H1 (cell line): Measurements from ENCODE around the gene CRY1. TPM values are rescaled to one million over a fixed set of nuclear protein-coding genes. Genes with fewer than 3 reads are reported as not detected.

ENCODE experiments used
- CTCF ChIA-PET: fragments of 300-600 bp; sonication (Branson Sonifier 250); formaldehyde crosslinking; loops from one replicate; lab custom pipeline; 2021; ENCODE audit not compliant: partially characterized antibody; lab: Charles Lee
- POLR2A ChIA-PET: fragments of 300-600 bp; sonication (Branson Sonifier 250); formaldehyde crosslinking; loops from one replicate; lab custom pipeline; 2021; ENCODE audit warnings: inconsistent platforms; ENCODE audit not compliant: partially characterized antibody; lab: Charles Lee
- DNase-seq, 2 experiments: peaks; one replicate each; pipeline versions ENCODE4 v3.0.0 to v3.0.0-alpha.2; 2010 to 2022; ENCODE audit warnings: low spot score in 2 of 2, low read depth in 1 of 2, mixed read lengths in 1 of 2
- FAIRE-seq: peaks from 2 replicates; lab custom pipeline; 2011; peaks lifted over from hg19 to GRCh38; lab: Jason Lieb, UNC
- H2AFZ ChIP-seq: 2 replicates; pipeline ENCODE4 v1.8.1; 2012; ENCODE audit warnings: low read length, inconsistent platforms
- H2AK5ac ChIP-seq: 2 replicates; pipeline ENCODE4 v1.6.1; 2013; ENCODE audit warnings: low read depth, low read length
- H2BK120ac ChIP-seq: replicated peaks from 2 replicates; pipeline ENCODE3; 2013; ENCODE audit warnings: low read depth, low read length, inconsistent platforms
- H2BK12ac ChIP-seq: 2 replicates; pipeline ENCODE4 v1.6.1; 2013; ENCODE audit warnings: low read depth, low read length
- H2BK15ac ChIP-seq: 2 replicates; pipeline ENCODE4 v1.6.1; 2013; ENCODE audit warnings: low read length
- H2BK20ac ChIP-seq: 2 replicates; pipeline ENCODE4 v1.6.1; 2013; ENCODE audit warnings: low read length
- H2BK5ac ChIP-seq: 2 replicates; pipeline ENCODE4 v1.6.1; 2013; ENCODE audit warnings: low read depth, low read length
- H3K14ac ChIP-seq: 2 replicates; pipeline ENCODE4 v1.6.1; 2013; ENCODE audit warnings: inconsistent platforms; ENCODE audit not compliant: insufficient read length
- H3K18ac ChIP-seq: 2 replicates; pipeline ENCODE4 v1.6.1; 2013; ENCODE audit warnings: low read length; ENCODE audit errors: extremely low read depth
- H3K23ac ChIP-seq: 2 replicates; pipeline ENCODE4 v1.6.1; 2013; ENCODE audit warnings: inconsistent platforms; ENCODE audit not compliant: insufficient read length
- H3K23me2 ChIP-seq: 2 replicates; pipeline ENCODE4 v1.6.1; 2013; ENCODE audit warnings: low read depth, low read length
- H3K27ac ChIP-seq: 2 replicates; pipeline ENCODE4 v1.6.1; 2011; ENCODE audit warnings: low read depth, low read length, inconsistent platforms
- H3K27me3 ChIP-seq, 4 experiments: replicated peaks in 1 of 4; 1 replicate in 1 of 4; 2 replicates in 3 of 4; pipeline versions ENCODE4 v1.6.1 to v1.8.1; 2011 to 2013; ENCODE audit warnings: low read length in 3 of 4, mild to moderate bottlenecking in 3 of 4, inconsistent platforms in 2 of 4, mixed read lengths in 2 of 4, moderate library complexity in 1 of 4; ENCODE audit not compliant: control insufficient read depth in 3 of 4, insufficient read depth in 3 of 4; ENCODE audit errors: extremely low read depth in 1 of 4
- H3K36me3 ChIP-seq, 4 experiments: 2 replicates each; pipeline versions ENCODE4 v1.6.1 to v1.8.1; 2011 to 2013; ENCODE audit warnings: mild to moderate bottlenecking in 4 of 4, low read length in 3 of 4, moderate library complexity in 2 of 4, control low read depth in 1 of 4, inconsistent platforms in 1 of 4; ENCODE audit not compliant: insufficient read depth in 4 of 4, control insufficient read depth in 2 of 4
- H3K4ac ChIP-seq: replicated peaks from 2 replicates; pipeline ENCODE3; 2013; ENCODE audit warnings: low read length, low read depth, mixed read lengths, inconsistent platforms; ENCODE audit not compliant: insufficient read length
- H3K4me1 ChIP-seq, 4 experiments: replicated peaks in 1 of 4; 1 replicate in 1 of 4; 2 replicates in 3 of 4; pipeline versions ENCODE4 v1.6.1 to v1.8.1; 2011 to 2013; ENCODE audit warnings: low read length in 3 of 4, inconsistent platforms in 2 of 4, mixed read lengths in 1 of 4; ENCODE audit not compliant: insufficient read depth in 4 of 4, control insufficient read depth in 3 of 4
- H3K4me2 ChIP-seq, 2 experiments: 2 replicates each; pipeline versions ENCODE4 v1.6.1 to v1.8.1; 2011 to 2013; ENCODE audit warnings: low read depth in 2 of 2, low read length in 2 of 2, control low read depth in 1 of 2, inconsistent platforms in 1 of 2, mild to moderate bottlenecking in 1 of 2; ENCODE audit not compliant: insufficient read depth in 1 of 2
- H3K4me3 ChIP-seq, 4 experiments: fragments of 200-600, 300-600 bp in 1 of 4; sonication (generic), shearing (Covaris generic), sonication (Bioruptor Twin) in 1 of 4; 2 replicates each; pipeline versions ENCODE4 v1.5.1 to v1.8.1; 2011 to 2016; ENCODE audit warnings: low read length in 4 of 4, low read depth in 3 of 4, control low read depth in 2 of 4, inconsistent platforms in 2 of 4, mild to moderate bottlenecking in 2 of 4, mixed read lengths in 1 of 4, moderate library complexity in 1 of 4; ENCODE audit not compliant: insufficient read depth in 2 of 4; ENCODE audit errors: extremely low read depth in 1 of 4
- H3K56ac ChIP-seq: replicated peaks from 2 replicates; pipeline ENCODE3; 2013; ENCODE audit warnings: low read depth, mild to moderate bottlenecking, mixed read lengths, low read length, inconsistent platforms; ENCODE audit not compliant: insufficient read length
- H3K79me1 ChIP-seq: 2 replicates; pipeline ENCODE4 v1.6.1; 2013; ENCODE audit warnings: low read depth, low read length, control low read depth
- H3K79me2 ChIP-seq, 2 experiments: 2 replicates each; pipeline versions ENCODE4 v1.6.1 to v1.8.1; 2012 to 2013; ENCODE audit warnings: low read length in 2 of 2, mild to moderate bottlenecking in 2 of 2, inconsistent platforms in 1 of 2; ENCODE audit not compliant: insufficient read depth in 2 of 2, control insufficient read depth in 1 of 2
- H3K9ac ChIP-seq, 4 experiments: replicated peaks in 1 of 4; 1 replicate in 1 of 4; 2 replicates in 3 of 4; pipeline versions ENCODE4 v1.6.1 to v1.8.1; 2011 to 2013; ENCODE audit warnings: low read depth in 3 of 4, low read length in 3 of 4, control low read depth in 2 of 4, mild to moderate bottlenecking in 2 of 4, moderate library complexity in 2 of 4, inconsistent platforms in 1 of 4; ENCODE audit errors: extremely low read depth in 1 of 4
- H3K9me3 ChIP-seq, 2 experiments: 2 replicates each; pipeline versions ENCODE4 v1.6.1 to v1.8.1; 2012 to 2013; ENCODE audit warnings: mild to moderate bottlenecking in 2 of 2, moderate library complexity in 2 of 2, control low read depth in 1 of 2, inconsistent platforms in 1 of 2, low read depth in 1 of 2, low read length in 1 of 2, mixed read lengths in 1 of 2; ENCODE audit not compliant: insufficient read depth in 2 of 2
- H4K20me1 ChIP-seq, 2 experiments: replicated peaks in 1 of 2; 2 replicates each; pipeline versions ENCODE3 to v1.8.1; 2011 to 2013; ENCODE audit warnings: inconsistent platforms in 2 of 2, low read length in 2 of 2, mild to moderate bottlenecking in 1 of 2; ENCODE audit not compliant: insufficient read depth in 2 of 2, control insufficient read depth in 1 of 2
- H4K5ac ChIP-seq: 2 replicates; pipeline ENCODE4 v1.6.1; 2013; ENCODE audit warnings: low read length, low read depth, mixed read lengths, inconsistent platforms; ENCODE audit not compliant: insufficient read length
- H4K8ac ChIP-seq: 2 replicates; pipeline ENCODE4 v1.8.0; 2013; ENCODE audit warnings: mild to moderate bottlenecking, moderate library complexity, low read length, inconsistent platforms; ENCODE audit not compliant: insufficient read depth; ENCODE audit errors: extremely low read depth
- H4K91ac ChIP-seq: replicated peaks from 2 replicates; pipeline ENCODE3; 2013; ENCODE audit warnings: low read length, mixed read lengths, inconsistent platforms; ENCODE audit not compliant: insufficient read length
- CEBPB ChIP-seq: IDR thresholded peaks from 2 replicates; pipeline ENCODE4 v1.6.1; 2012; ENCODE audit warnings: low read depth, low read length
- MAFK ChIP-seq: IDR thresholded peaks from 2 replicates; pipeline ENCODE4 v1.6.1; 2012; ENCODE audit warnings: low read depth, mild to moderate bottlenecking, improper control_type of control experiment, low read length
- RXRA ChIP-seq: IDR thresholded peaks from 2 replicates; pipeline ENCODE4 v1.6.1; 2011; ENCODE audit warnings: low read depth, mild to moderate bottlenecking, low read length, moderate library complexity; ENCODE audit not compliant: insufficient read depth
- WGBS, 2 experiments: shearing (Covaris generic) in 1 of 2; methylation state at CpG; one replicate each; pipeline versions ENCODE4 v1.1.6 to v1.1.7; 2013 to 2015; ENCODE audit warnings: low lambda C conversion rate in 2 of 2, mixed read lengths in 2 of 2, inconsistent platforms in 1 of 2, low coverage in 1 of 2, missing lambda C conversion rate in 1 of 2; ENCODE audit not compliant: insufficient replicate concordance in 2 of 2, insufficient coverage in 1 of 2, insufficient read length in 1 of 2; ENCODE audit errors: extremely low coverage in 1 of 2, missing lambda C conversion rate in 1 of 2; 5-methylcytosine and 5-hydroxymethylcytosine counted together
- polyA plus RNA-seq, 7 experiments: library from polyadenylated mRNA; depleted of rRNA in 3 of 7; stranded (reverse) in 5 of 7; unstranded in 2 of 7; fragments of >200 nt in 5 of 7; fragments of 200-250 nt in 2 of 7; gene quantifications; 1 replicate in 5 of 7; 2 replicates in 1 of 7; 4 replicates in 1 of 7; pipeline versions ENCODE4 v1.2.1 to v1.2.3, GENCODE V29; 2011 to 2013; ENCODE audit warnings: missing spikeins in 2 of 7, mixed read lengths in 2 of 7
- total RNA-seq: library from RNA; stranded (reverse); fragmentation: NEBNext Ultra II Directional; extraction: Animal tissue kit (Norgen Biotek cat#: 25700); gene quantifications from 2 replicates; pipeline ENCODE4 v1.2.1, GENCODE V29; 2021

CRY1 gene
- total and polyA plus RNA-seq, 2 of the 8 experiments (the other 6 are each of a cell fraction or from before 2014, with no cell fraction given): 13.6 to 25.1 TPM

DNA sequence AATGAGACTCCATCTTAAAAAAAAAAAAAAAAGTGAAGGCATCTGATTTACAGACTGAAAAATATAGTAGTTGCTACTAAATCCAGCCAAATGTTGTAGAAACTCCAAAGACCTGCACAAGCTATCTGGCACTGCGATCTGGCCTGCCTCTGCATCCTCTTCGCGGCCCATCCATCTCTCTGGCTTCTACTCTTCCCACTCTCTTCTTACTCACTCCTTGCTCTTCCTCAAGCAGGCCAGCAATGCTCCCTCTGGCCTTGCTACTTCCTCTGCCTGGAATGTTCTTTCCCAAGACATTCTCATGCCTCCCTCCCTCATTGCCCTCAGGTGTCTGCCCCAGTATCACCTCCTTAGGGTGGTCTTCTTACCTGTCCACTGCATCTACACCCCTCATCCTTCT, 9.7 kb upstream of the CRY1 start:
- H3K14ac ChIP-seq: no peak overlapping the region
- H3K18ac ChIP-seq: no peak overlapping the region
- CTCF ChIA-PET: interaction anchor here (5.2 to 5.5 kb wide), 2 partner anchors 12 to 14 kb away, joined by 67 to 77 read pairs; partner anchors contain the start of gene CRY1
- H3K9me3 ChIP-seq: no peaks in the 10 kb centered on the region
- POLR2A ChIA-PET: no interaction called here
- no peak overlapping the region for H3K56ac ChIP-seq
- H2BK12ac ChIP-seq: no peak overlapping the region
- no peak overlapping the region for H2BK5ac ChIP-seq
- no peak overlapping the region for H2BK15ac ChIP-seq
- FAIRE-seq (no peak), DNase-seq (no peak)
- no peak overlapping the region for H3K4me2 ChIP-seq
- no peak overlapping the region for H4K5ac ChIP-seq
- no peaks in the 10 kb centered on the region for H3K36me3 ChIP-seq
- no peaks in the 10 kb centered on the region for H3K27me3 ChIP-seq
- H3K23ac ChIP-seq: no peak overlapping the region
- H4K8ac ChIP-seq: no peak overlapping the region
- no peak overlapping the region for H3K27ac ChIP-seq
- no peaks in the 10 kb centered on the region for H3K23me2 ChIP-seq
- no peaks in the 10 kb centered on the region for H4K20me1 ChIP-seq
- H4K91ac ChIP-seq: no peak overlapping the region
- H2BK20ac ChIP-seq: no peak overlapping the region
- WGBS, 2 experiments: 92% methylated on average over 3 of the region's 3 CpGs; no CpG with 5 or more reads in 1 of the 2 experiments
- no peak overlapping the region for H3K4me3 ChIP-seq
- H3K9ac ChIP-seq: no peak overlapping the region
- H2BK120ac ChIP-seq: no peak overlapping the region
- no peaks in the 10 kb centered on the region for H3K79me1 ChIP-seq
- no peak overlapping the region for H2AFZ ChIP-seq
- no peaks in the 10 kb centered on the region for H3K4me1 ChIP-seq
- no peak overlapping the region for H2AK5ac ChIP-seq
- H3K4ac ChIP-seq: no peak overlapping the region
- H3K79me2 ChIP-seq: no peaks in the 10 kb centered on the region
- TF ChIP-seq MAFK (no peak), RXRA (no peak), CEBPB (no peak)
